Retinal pigment epithelial cell (primary cell): Measurements from ENCODE around the gene FNBP1L.
"Not testable (repeated sequence)": the region's sequence is repeated elsewhere in the genome, so short reads cannot be mapped to it uniquely, and the experiment has no call there.

Experiments
- DNase-seq: peaks from one replicate; pipeline ENCODE4 v3.0.0-alpha.2; 2010; ENCODE audit warnings: low read depth
- H3K4me3 ChIP-seq: 2 replicates; pipeline ENCODE4 v1.5.1; 2011; ENCODE audit warnings: mild to moderate bottlenecking, low read length, control low read depth, moderate library complexity
- CTCF ChIP-seq: conservative IDR thresholded peaks from 2 replicates; pipeline ENCODE4 v1.5.1; 2011; ENCODE audit warnings: low read depth, low read length, control low read depth, inconsistent platforms

FNBP1L gene

DNA sequence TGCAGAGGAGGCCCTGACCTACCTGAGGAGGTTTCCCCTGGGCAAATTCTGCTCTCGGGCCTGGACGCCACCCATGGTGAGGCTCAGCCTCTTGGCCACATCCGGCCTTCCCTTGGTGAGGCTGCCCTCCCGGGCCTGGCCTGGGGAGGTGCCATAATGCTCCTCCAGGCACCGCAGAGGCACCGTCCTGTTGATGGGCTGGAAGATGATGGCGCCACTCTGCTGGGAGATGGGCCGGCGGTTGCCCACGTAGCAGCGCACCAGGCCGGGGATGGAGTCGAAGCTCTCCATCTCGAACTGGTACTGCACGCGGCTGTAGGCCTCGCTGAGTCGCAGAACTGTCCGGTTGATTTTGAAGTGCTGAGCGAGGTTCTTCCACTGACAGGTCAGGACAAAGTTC is 141.0 kb downstream of the FNBP1L start:
- H3K4me3 ChIP-seq, result no peak overlapping the region
- TF ChIP-seq CTCF, result no peak
- DNase-seq, result no peak

- H3K4me3 ChIP-seq, DNase-seq: not testable (repeated sequence)
Observed at GRCh38 chr1:93591291-93591675, 143.4 kb downstream of the FNBP1L start.

- no peak for TF ChIP-seq CTCF
- no peak for DNase-seq
- no peak overlapping the region for H3K4me3 ChIP-seq
Observed at GRCh38 chr1:93591676-93592550, 144.0 kb downstream of the FNBP1L start.

DNA sequence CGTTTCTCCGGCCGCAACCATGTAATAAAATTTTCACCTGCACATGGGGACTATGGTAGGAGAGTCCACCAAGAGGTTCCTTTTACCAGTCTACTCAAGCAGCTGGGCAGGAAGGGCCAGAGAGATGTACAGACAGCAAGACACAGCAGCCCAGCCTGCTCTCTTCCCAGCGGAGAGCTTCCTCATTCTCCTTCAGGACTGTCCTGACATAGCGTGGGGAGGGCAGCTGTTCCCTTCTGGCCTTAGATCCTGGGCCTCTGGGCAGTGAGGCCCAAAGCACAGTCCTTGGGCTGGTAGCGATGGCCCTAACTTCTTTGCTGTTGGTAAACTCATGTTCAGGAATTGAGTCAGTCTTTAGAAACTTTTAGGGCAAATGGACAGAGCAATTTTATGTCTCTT is 144.6 kb downstream of the FNBP1L start:
- no peak for TF ChIP-seq CTCF
- no peak for DNase-seq
- H3K4me3 ChIP-seq, result no peak overlapping the region

GRCh38 chr1:93593854-93594602 is 146.1 kb downstream of the FNBP1L start:
- DNase-seq, result no peak
- no peak overlapping the region for H3K4me3 ChIP-seq
- TF ChIP-seq CTCF, result no peak

DNA sequence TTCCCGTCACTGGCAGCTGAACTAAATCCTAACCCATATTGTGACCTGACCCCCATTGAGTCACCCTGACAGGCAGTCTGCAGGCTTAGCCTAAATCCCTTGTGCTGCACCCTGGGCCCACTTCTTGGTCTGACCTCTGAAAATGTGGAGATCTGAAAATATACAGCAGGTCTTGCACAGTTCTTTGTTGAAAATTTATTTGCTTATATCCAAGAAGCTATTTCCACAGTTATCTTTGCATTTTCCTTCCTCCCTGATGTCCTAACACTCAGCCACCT is 146.6 kb downstream of the FNBP1L start:
- H3K4me3 ChIP-seq, result no peak overlapping the region
- no peak for DNase-seq
- TF ChIP-seq CTCF, result no peak

GRCh38 chr1:93595266-93595665 is 147.3 kb downstream of the FNBP1L start:
- H3K4me3 ChIP-seq, result no peak overlapping the region
- TF ChIP-seq CTCF, result no peak
- no peak for DNase-seq
